HepG2 (cell line): Measurements from ENCODE around the gene ENGASE. TPM values are rescaled to one million over a fixed set of nuclear protein-coding genes. Genes with fewer than 3 reads are reported as not detected.

Source experiments
- ATF3 ChIP-seq: sonication (generic); formaldehyde crosslinking; IDR thresholded peaks from 2 replicates; pipeline ENCODE4 v1.4.0; 2020; ENCODE audit warnings: missing genetic modification reagents
- CHCHD3 ChIP-seq: sonication (generic); formaldehyde crosslinking; IDR thresholded peaks from 2 replicates; pipeline ENCODE4 v1.8.0; 2022; ENCODE audit warnings: mild to moderate bottlenecking, missing genetic modification reagents, moderate library complexity
- FOXM1 ChIP-seq: sonication (generic); formaldehyde crosslinking; IDR thresholded peaks from 2 replicates; pipeline ENCODE4 v1.5.0; 2020; ENCODE audit warnings: missing genetic modification reagents
- IRF9 ChIP-seq: sonication (generic); formaldehyde crosslinking; IDR thresholded peaks from 2 replicates; pipeline ENCODE4 v1.8.0; 2022; ENCODE audit warnings: missing genetic modification reagents, mild to moderate bottlenecking, borderline replicate concordance
- KDM6A ChIP-seq: IDR thresholded peaks from 2 replicates; pipeline ENCODE4 v1.6.1; 2016; ENCODE audit warnings: low read depth
- MXI1 ChIP-seq: IDR thresholded peaks from 3 replicates; pipeline ENCODE4 v1.6.1; 2012; ENCODE audit warnings: low read depth, low read length, inconsistent platforms, borderline replicate concordance
- PATZ1 ChIP-seq: sonication (generic); formaldehyde crosslinking; IDR thresholded peaks from 2 replicates; pipeline ENCODE4 v1.4.0; 2020; ENCODE audit warnings: missing genetic modification reagents
- POGZ ChIP-seq: sonication (generic); formaldehyde crosslinking; IDR thresholded peaks from 2 replicates; pipeline ENCODE4 v1.4.0; 2020; ENCODE audit warnings: mild to moderate bottlenecking, missing genetic modification reagents
- SMAD3 ChIP-seq: sonication (generic); formaldehyde crosslinking; IDR thresholded peaks from 2 replicates; pipeline ENCODE4 v1.4.0; 2020; ENCODE audit warnings: missing genetic modification reagents
- TAF1 ChIP-seq: sonication (generic); formaldehyde crosslinking; IDR thresholded peaks from 2 replicates; pipeline ENCODE4 v1.4.0; 2020; ENCODE audit warnings: missing genetic modification reagents
- TAF15 ChIP-seq: fragments of 200-400 bp; formaldehyde crosslinking; IDR thresholded peaks from one replicate; pipeline ENCODE4 v1.6.1; 2018; ENCODE audit warnings: mild to moderate bottlenecking, low read depth, low read length; ENCODE audit not compliant: poor library complexity, severe bottlenecking
- THAP11 ChIP-seq: IDR thresholded peaks from 2 replicates; pipeline ENCODE4 v1.6.1; 2016; ENCODE audit warnings: missing biosample characterization, missing genetic modification reagents
- UBTF ChIP-seq: sonication (generic); formaldehyde crosslinking; IDR thresholded peaks from 2 replicates; pipeline ENCODE4 v1.4.0; 2020; ENCODE audit warnings: mild to moderate bottlenecking, missing genetic modification reagents
- ZFP37 ChIP-seq: sonication (generic); formaldehyde crosslinking; IDR thresholded peaks from 2 replicates; pipeline ENCODE4 v1.4.0; 2020; ENCODE audit warnings: missing genetic modification reagents, borderline replicate concordance
- ZNF224 ChIP-seq: sonication (generic); formaldehyde crosslinking; IDR thresholded peaks from 2 replicates; pipeline ENCODE4 v1.5.0; 2020; ENCODE audit warnings: mild to moderate bottlenecking, missing genetic modification reagents
- ZNF3 ChIP-seq: IDR thresholded peaks from 2 replicates; pipeline ENCODE4 v1.7.0; 2017; ENCODE audit warnings: inconsistent platforms
- ZNF503 ChIP-seq: sonication (generic); formaldehyde crosslinking; IDR thresholded peaks from 2 replicates; pipeline ENCODE4 v1.4.0; 2020; ENCODE audit warnings: missing genetic modification reagents
- ZNF576 ChIP-seq: sonication (generic); formaldehyde crosslinking; IDR thresholded peaks from 2 replicates; pipeline ENCODE4 v1.4.0; 2020; ENCODE audit warnings: mild to moderate bottlenecking, missing genetic modification reagents
- ZNF580 ChIP-seq: IDR thresholded peaks from 2 replicates; pipeline ENCODE4 v1.6.1; 2016; ENCODE audit warnings: low read depth, borderline replicate concordance
- ZNF629 ChIP-seq: sonication (generic); formaldehyde crosslinking; conservative IDR thresholded peaks from 2 replicates; pipeline ENCODE4 v1.5.0; 2020; ENCODE audit warnings: missing genetic modification reagents
- ZNF792 ChIP-seq: IDR thresholded peaks from 2 replicates; pipeline ENCODE4 v1.6.1; 2016
- polyA plus RNA-seq, 8 experiments: library from polyadenylated mRNA; depleted of rRNA in 3 of 8; stranded (reverse) in 7 of 8; unstranded in 1 of 8; fragments of >200 nt; fragmentation: Illumina TruSeq in 4 of 8; extraction: Trizol in 4 of 8; gene quantifications; 2 replicates each; pipeline versions ENCODE4 v1.2.1 to v1.2.3, GENCODE V29; 2011 to 2016; ENCODE audit warnings: low read depth in 4 of 8, missing spikeins in 1 of 8, mixed read lengths in 1 of 8; ENCODE audit not compliant: insufficient read depth in 1 of 8
- total RNA-seq, 5 experiments: library from RNA; depleted of rRNA; stranded (reverse); fragments of >200 nt; fragmentation: Illumina TruSeq; extraction: Trizol; gene quantifications; 2 replicates each; pipeline ENCODE4 v1.2.3, GENCODE V29; 2016; ENCODE audit warnings: low read depth in 1 of 5

ENGASE gene
- total and polyA plus RNA-seq, 2 of the 13 experiments (the other 11 are each of a cell fraction or from before 2014, with no cell fraction given): 10.6 to 18.1 TPM

- TF ChIP-seq ZNF3 (CRISPR knock-in tag): no peak
- TF ChIP-seq ZNF580: peak; percentile 49; the same call in 1 of the 2 replicates
- TF ChIP-seq THAP11 (CRISPR knock-in tag): 0 out of 2 replicates have a peak, but pooled peaks have one; percentile 23
- no peak for TF ChIP-seq ATF3
- no peak for TF ChIP-seq TAF1
- no peak for TF ChIP-seq ZNF503 (CRISPR knock-in tag)
- no peak for TF ChIP-seq ZFP37 (CRISPR knock-in tag)
- TF ChIP-seq TAF15: peak; percentile 80
- no peak for TF ChIP-seq KDM6A (CRISPR knock-in tag)
- TF ChIP-seq MXI1: no peak
- TF ChIP-seq CHCHD3 (CRISPR knock-in tag): no peak
- TF ChIP-seq ZNF629: no peak
- TF ChIP-seq SMAD3 (CRISPR knock-in tag): 0 out of 2 replicates have a peak, but pooled peaks have one; percentile 44
- no peak for TF ChIP-seq ZNF224 (CRISPR knock-in tag)
- TF ChIP-seq FOXM1 (CRISPR knock-in tag): no peak
- TF ChIP-seq UBTF (CRISPR knock-in tag): no peak
- TF ChIP-seq POGZ (CRISPR knock-in tag): no peak
- TF ChIP-seq ZNF792 (CRISPR knock-in tag): no peak
- TF ChIP-seq PATZ1: peak; percentile 96
- 0 out of 2 replicates have a peak, but pooled peaks have one; percentile 59 for TF ChIP-seq IRF9 (CRISPR knock-in tag)
- TF ChIP-seq ZNF576 (CRISPR knock-in tag): no peak
Measured at GRCh38 chr17:79082311-79083190, 7.9 kb downstream of the ENGASE start (continued).
